Ishikawa (cell line): ENCODE measurements around the gene RNF8.

Experiments used
- EP300 ChIP-seq: IDR thresholded peaks from 2 replicates; pipeline ENCODE4 v1.6.1; 2012; ENCODE audit warnings: borderline replicate concordance
- NFIC ChIP-seq: IDR thresholded peaks from 2 replicates; pipeline ENCODE4 v1.6.1; 2012
- RAD21 ChIP-seq: IDR thresholded peaks from 2 replicates; pipeline ENCODE4 v1.6.1; 2012; ENCODE audit warnings: low read depth

GRCh38 chr6:37391120-37391519 lies 37.3 kb downstream of the RNF8 start:
- TF ChIP-seq RAD21 (no peak), EP300 (no peak), NFIC (no peak)
